ENCODE measurements around the gene LYRM4.
A peak's percentile ranks its signal among the peaks of the same experiment; 100 is the strongest.

The LYRM4 gene

GRCh38 chr6:5192135-5192794 is 68.5 kb downstream of the LYRM4 start:
- H3K4me1 Mint-ChIP-seq (ENCODE audit: low read depth), result no peaks in the 10 kb centered on the region
- no peaks in the 10 kb centered on the region for H3K27me3 Mint-ChIP-seq
- no peaks in the 10 kb centered on the region for H3K9me3 Mint-ChIP-seq
- no peak overlapping the region for H3K27ac Mint-ChIP-seq
- no peak overlapping the region for H3K4me3 Mint-ChIP-seq
- H3K36me3 Mint-ChIP-seq (ENCODE audit: low read depth), result peaks cover 18% of the 10 kb centered on the region

GRCh38 chr6:5191722-5192121 is 69.0 kb downstream of the LYRM4 start:
- H3K27ac Mint-ChIP-seq, result no peak overlapping the region
- no peaks in the 10 kb centered on the region for H3K4me1 Mint-ChIP-seq (ENCODE audit: low read depth)

GRCh38 chr6:5191222-5191621 is 69.5 kb downstream of the LYRM4 start:
- Mint-ChIP-seq H3K9me3 (no peaks in the 10 kb centered on the region), H3K4me3 (no peak overlapping the region), H3K27me3 (no peaks in the 10 kb centered on the region), H3K36me3 (ENCODE audit: low read depth) (peaks cover 15% of the 10 kb centered on the region), H3K4me1 (ENCODE audit: low read depth) (no peaks in the 10 kb centered on the region), H3K27ac (no peak overlapping the region)

More at GRCh38 chr6:5191722-5192121, 69.0 kb downstream of the LYRM4 start:
- H3K27me3 Mint-ChIP-seq, result no peaks in the 10 kb centered on the region
- no peaks in the 10 kb centered on the region for H3K9me3 Mint-ChIP-seq
- no peak overlapping the region for H3K4me3 Mint-ChIP-seq
- H3K36me3 Mint-ChIP-seq (ENCODE audit: low read depth), result peaks cover 14% of the 10 kb centered on the region

- Mint-ChIP-seq H3K36me3 (ENCODE audit: low read depth) (peaks cover 16% of the 10 kb centered on the region), H3K9me3 (no peaks in the 10 kb centered on the region), H3K4me3 (no peak overlapping the region), H3K27ac (no peak overlapping the region), H3K4me1 (ENCODE audit: low read depth) (no peaks in the 10 kb centered on the region), H3K27me3 (no peaks in the 10 kb centered on the region)
These were observed 70.2 kb downstream of the LYRM4 start for GRCh38 chr6:5190507-5190906.

GRCh38 chr6:5188646-5189045 is 72.1 kb downstream of the LYRM4 start:
- H3K9me3 Mint-ChIP-seq, result no peaks in the 10 kb centered on the region
- H3K27me3 Mint-ChIP-seq, result no peaks in the 10 kb centered on the region
- H3K36me3 Mint-ChIP-seq (ENCODE audit: low read depth), result peaks cover 14% of the 10 kb centered on the region
- H3K4me1 Mint-ChIP-seq (ENCODE audit: low read depth), result no peaks in the 10 kb centered on the region
- H3K27ac Mint-ChIP-seq, result no peak overlapping the region
- no peak overlapping the region for H3K4me3 Mint-ChIP-seq

GRCh38 chr6:5184878-5185277 is 75.9 kb downstream of the LYRM4 start:
- Mint-ChIP-seq H3K36me3 (ENCODE audit: low read depth) (peaks cover 25% of the 10 kb centered on the region), H3K9me3 (no peaks in the 10 kb centered on the region), H3K4me3 (no peak overlapping the region), H3K27ac (no peak overlapping the region), H3K4me1 (ENCODE audit: low read depth) (no peaks in the 10 kb centered on the region), H3K27me3 (no peaks in the 10 kb centered on the region)

GRCh38 chr6:5184218-5184617 is 76.5 kb downstream of the LYRM4 start:
- H3K4me1 Mint-ChIP-seq (ENCODE audit: low read depth), result peaks cover 4% of the 10 kb centered on the region

GRCh38 chr6:5181510-5182317 is 79.0 kb downstream of the LYRM4 start:
- no peaks in the 10 kb centered on the region for H3K9me3 Mint-ChIP-seq
- peaks cover 21% of the 10 kb centered on the region for H3K4me1 Mint-ChIP-seq (ENCODE audit: low read depth)
- peaks cover 22% of the 10 kb centered on the region for H3K36me3 Mint-ChIP-seq (ENCODE audit: low read depth)
- H3K27ac Mint-ChIP-seq, result no peak overlapping the region
- H3K27me3 Mint-ChIP-seq, result no peaks in the 10 kb centered on the region
- no peak overlapping the region for H3K4me3 Mint-ChIP-seq

More at GRCh38 chr6:5184218-5184617, 76.5 kb downstream of the LYRM4 start:
- H3K36me3 Mint-ChIP-seq (ENCODE audit: low read depth), result peaks cover 25% of the 10 kb centered on the region
- H3K27ac Mint-ChIP-seq, result no peak overlapping the region
- no peaks in the 10 kb centered on the region for H3K9me3 Mint-ChIP-seq
- no peak overlapping the region for H3K4me3 Mint-ChIP-seq
- no peaks in the 10 kb centered on the region for H3K27me3 Mint-ChIP-seq

GRCh38 chr6:5180636-5181035 is 80.1 kb downstream of the LYRM4 start:
- no peak overlapping the region for H3K27ac Mint-ChIP-seq
- H3K4me1 Mint-ChIP-seq (ENCODE audit: low read depth), result peaks cover 32% of the 10 kb centered on the region
- H3K4me3 Mint-ChIP-seq, result no peak overlapping the region
- H3K9me3 Mint-ChIP-seq, result no peaks in the 10 kb centered on the region
- H3K36me3 Mint-ChIP-seq (ENCODE audit: low read depth), result peaks cover 13% of the 10 kb centered on the region
- no peaks in the 10 kb centered on the region for H3K27me3 Mint-ChIP-seq

- no peak overlapping the region for H3K27ac Mint-ChIP-seq
- no peaks in the 10 kb centered on the region for H3K9me3 Mint-ChIP-seq
- H3K36me3 Mint-ChIP-seq (ENCODE audit: low read depth), result peaks cover 10% of the 10 kb centered on the region
- H3K4me1 Mint-ChIP-seq (ENCODE audit: low read depth), result peaks cover 39% of the 10 kb centered on the region
- no peaks in the 10 kb centered on the region for H3K27me3 Mint-ChIP-seq
- H3K4me3 Mint-ChIP-seq, result no peak overlapping the region
These were observed 80.8 kb downstream of the LYRM4 start for GRCh38 chr6:5179917-5180316.

- Mint-ChIP-seq H3K27ac (no peak overlapping the region), H3K36me3 (ENCODE audit: low read depth) (peaks cover 10% of the 10 kb centered on the region)
These were observed 81.9 kb downstream of the LYRM4 start for GRCh38 chr6:5178806-5179205.

GRCh38 chr6:5175635-5176034 is 85.1 kb downstream of the LYRM4 start:
- H3K36me3 Mint-ChIP-seq (ENCODE audit: low read depth), result no peaks in the 10 kb centered on the region
- H3K4me3 Mint-ChIP-seq, result no peak overlapping the region
- H3K27ac Mint-ChIP-seq, result peak overlapping the region; percentile 84
- H3K9me3 Mint-ChIP-seq, result no peaks in the 10 kb centered on the region
- H3K27me3 Mint-ChIP-seq, result no peaks in the 10 kb centered on the region
- peaks cover 55% of the 10 kb centered on the region for H3K4me1 Mint-ChIP-seq (ENCODE audit: low read depth)

More at GRCh38 chr6:5178806-5179205, 81.9 kb downstream of the LYRM4 start:
- H3K27me3 Mint-ChIP-seq, result no peaks in the 10 kb centered on the region
- H3K9me3 Mint-ChIP-seq, result no peaks in the 10 kb centered on the region
- peaks cover 51% of the 10 kb centered on the region for H3K4me1 Mint-ChIP-seq (ENCODE audit: low read depth)
- no peak overlapping the region for H3K4me3 Mint-ChIP-seq

- peak overlapping the region; percentile 70 for H3K4me3 Mint-ChIP-seq
- H3K36me3 Mint-ChIP-seq (ENCODE audit: low read depth), result no peaks in the 10 kb centered on the region
- H3K27ac Mint-ChIP-seq, result peak overlapping the region; percentile 88
- peaks cover 55% of the 10 kb centered on the region for H3K4me1 Mint-ChIP-seq (ENCODE audit: low read depth)
- no peaks in the 10 kb centered on the region for H3K27me3 Mint-ChIP-seq
- no peaks in the 10 kb centered on the region for H3K9me3 Mint-ChIP-seq
These were observed 85.8 kb downstream of the LYRM4 start for GRCh38 chr6:5174756-5175549.

- no peaks in the 10 kb centered on the region for H3K36me3 Mint-ChIP-seq (ENCODE audit: low read depth)
- peak overlapping the region; percentile 88 for H3K27ac Mint-ChIP-seq
- peak overlapping the region; percentile 70 for H3K4me3 Mint-ChIP-seq
- no peaks in the 10 kb centered on the region for H3K9me3 Mint-ChIP-seq
- H3K27me3 Mint-ChIP-seq, result no peaks in the 10 kb centered on the region
- H3K4me1 Mint-ChIP-seq (ENCODE audit: low read depth), result peaks cover 52% of the 10 kb centered on the region
These were observed 86.5 kb downstream of the LYRM4 start for GRCh38 chr6:5174244-5174643.

GRCh38 chr6:5173810-5174209 is 86.9 kb downstream of the LYRM4 start:
- Mint-ChIP-seq H3K4me1 (ENCODE audit: low read depth) (peaks cover 48% of the 10 kb centered on the region), H3K36me3 (ENCODE audit: low read depth) (no peaks in the 10 kb centered on the region), H3K4me3 (peak overlapping the region; percentile 70), H3K9me3 (no peaks in the 10 kb centered on the region), H3K27ac (peak overlapping the region; percentile 88), H3K27me3 (no peaks in the 10 kb centered on the region)

Measured in stimulated activated naive CD8-positive, alpha-beta T cell treated with anti-CD3 and anti-CD28 coated beads, Interleukin-15, Interleukin-2, amounts not matched to agents 100 ng/mL and 50 ng/mL, for 24 hours (primary cell).